ENCODE results near the gene SLC25A33.
A peak's percentile ranks its signal among the peaks of the same experiment; 100 is the strongest.

Gene SLC25A33

DNA sequence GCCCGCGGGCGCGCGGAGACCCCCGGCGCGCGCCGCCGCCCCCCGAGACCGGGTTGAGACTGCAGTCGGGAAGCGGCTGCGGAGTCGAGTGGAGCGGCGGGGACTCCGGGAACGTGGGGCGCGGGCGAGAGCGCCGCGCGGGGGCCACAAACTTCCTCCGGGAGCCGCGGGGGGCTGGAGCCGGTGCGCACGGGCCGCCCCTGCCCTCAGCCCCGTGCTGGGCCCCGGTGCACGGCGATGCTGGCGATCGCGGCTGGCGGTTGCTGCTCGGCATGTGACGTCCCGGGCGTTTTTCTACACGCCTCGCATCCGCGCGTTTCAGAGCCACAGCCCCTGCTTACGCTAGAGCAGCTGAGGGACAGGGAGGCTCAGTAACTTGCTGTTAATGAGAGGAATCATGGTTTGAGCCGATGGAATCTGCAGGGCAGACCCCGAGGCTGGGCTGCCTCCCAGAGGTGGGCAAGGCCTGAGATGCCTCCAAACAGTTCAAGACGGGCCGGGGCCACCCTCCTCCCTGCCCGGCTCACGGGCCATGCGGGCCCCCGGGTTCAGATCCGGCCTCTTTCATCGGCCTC is 50.0 kb downstream of the SLC25A33 start:
- DNase-seq (ENCODE audit: low read depth) = peak; percentile 39

DNA sequence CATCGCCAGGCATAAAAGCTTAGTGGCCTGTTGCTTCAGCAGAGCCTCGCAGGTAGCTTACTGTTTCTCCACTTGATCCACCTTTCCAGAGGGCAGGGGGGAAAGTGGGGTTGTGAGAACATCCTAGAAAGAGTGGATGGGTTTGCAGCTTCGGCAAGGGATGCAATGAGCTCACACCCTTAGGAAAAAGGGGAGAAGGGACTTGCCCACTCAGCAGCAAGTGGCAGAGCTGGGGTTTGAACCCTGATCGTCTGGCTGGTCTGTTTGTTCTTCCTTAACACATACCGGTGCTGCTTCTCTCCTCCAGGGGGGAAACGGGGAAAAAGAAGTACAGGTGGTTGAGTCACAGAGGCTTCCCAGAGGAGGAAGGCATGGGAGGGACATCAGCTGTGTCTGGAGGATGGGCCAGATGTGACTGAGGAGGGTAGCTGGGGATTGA is 50.5 kb downstream of the SLC25A33 start:
- peak; percentile 12 for DNase-seq (ENCODE audit: low read depth)

GRCh38 chr1:9590201-9590600 is 50.9 kb downstream of the SLC25A33 start:
- DNase-seq (ENCODE audit: low read depth) = no peak

GRCh38 chr1:9590945-9591668 is 51.8 kb downstream of the SLC25A33 start:
- no peak for DNase-seq (ENCODE audit: low read depth)

DNA sequence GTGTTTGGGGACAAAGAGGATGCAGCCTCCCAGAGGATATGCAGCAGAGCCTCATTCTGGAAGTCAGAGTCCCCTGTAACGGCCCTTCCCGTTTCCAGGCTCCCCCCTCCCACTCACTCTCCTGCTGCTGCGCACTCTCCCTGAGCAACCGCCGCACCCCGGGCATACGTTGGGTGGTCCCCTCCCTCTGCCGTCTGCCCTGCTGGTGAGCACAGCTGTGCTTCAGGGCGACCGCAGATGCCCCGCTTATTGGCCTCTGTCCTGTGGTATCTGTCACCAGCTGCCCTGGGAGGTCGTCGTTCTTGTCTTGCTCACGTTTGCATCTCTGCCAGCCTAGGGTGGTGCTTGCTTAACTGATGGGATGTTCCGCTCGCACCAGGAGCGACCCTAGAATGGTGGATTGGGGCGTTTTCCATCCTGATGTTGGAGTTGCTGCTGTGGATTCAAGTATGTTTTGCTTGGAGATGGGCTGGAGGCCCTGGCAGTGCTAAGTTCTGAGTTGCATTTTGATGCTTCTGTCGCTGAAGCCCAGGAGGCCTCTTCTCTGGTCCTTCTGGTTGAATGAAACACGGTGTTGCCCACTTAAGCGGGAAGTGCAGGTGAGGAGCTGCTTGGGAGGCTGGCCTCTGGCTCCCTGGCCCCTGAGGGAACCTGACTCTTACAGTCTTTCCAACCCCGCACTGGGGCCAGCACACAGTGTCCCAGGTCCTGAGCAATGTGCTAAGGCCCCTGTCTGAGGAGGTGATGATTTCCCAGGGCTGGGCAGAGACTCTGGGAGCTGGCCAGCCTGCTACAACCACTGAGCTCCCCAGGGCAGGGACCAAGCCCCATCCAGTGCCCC is 52.6 kb downstream of the SLC25A33 start:
- no peak for DNase-seq (ENCODE audit: low read depth)

DNA sequence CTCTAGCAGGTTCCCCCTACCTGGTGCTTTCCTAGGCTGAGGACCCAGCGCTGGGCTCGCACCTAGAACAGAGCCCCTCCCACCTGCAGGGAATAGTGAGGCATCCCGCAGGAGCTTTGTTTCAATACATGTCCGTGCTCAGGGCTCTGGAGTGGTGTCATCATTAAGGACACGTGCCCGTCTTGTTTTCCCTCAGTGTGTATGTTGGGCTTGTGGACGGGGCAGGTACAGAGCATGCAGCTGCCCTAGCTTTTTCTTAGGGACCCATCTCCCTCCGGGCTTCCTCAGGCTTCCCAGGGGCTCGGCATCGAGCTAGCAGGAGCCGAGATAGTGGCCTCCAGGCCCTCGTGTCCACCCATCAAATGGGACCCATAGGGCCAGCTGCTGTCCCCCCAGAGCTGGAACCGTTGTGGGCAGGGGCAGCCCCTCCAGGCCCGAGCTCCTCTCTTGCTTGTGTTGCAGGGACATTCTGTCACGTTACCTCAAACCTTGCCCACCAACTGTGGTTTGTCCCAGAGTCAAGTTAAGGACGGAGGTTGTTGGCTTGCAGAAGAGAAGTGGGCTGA is 53.3 kb downstream of the SLC25A33 start:
- DNase-seq (ENCODE audit: low read depth) = no peak

GRCh38 chr1:9593147-9593491 is 53.9 kb downstream of the SLC25A33 start:
- no peak for DNase-seq (ENCODE audit: low read depth)

DNA sequence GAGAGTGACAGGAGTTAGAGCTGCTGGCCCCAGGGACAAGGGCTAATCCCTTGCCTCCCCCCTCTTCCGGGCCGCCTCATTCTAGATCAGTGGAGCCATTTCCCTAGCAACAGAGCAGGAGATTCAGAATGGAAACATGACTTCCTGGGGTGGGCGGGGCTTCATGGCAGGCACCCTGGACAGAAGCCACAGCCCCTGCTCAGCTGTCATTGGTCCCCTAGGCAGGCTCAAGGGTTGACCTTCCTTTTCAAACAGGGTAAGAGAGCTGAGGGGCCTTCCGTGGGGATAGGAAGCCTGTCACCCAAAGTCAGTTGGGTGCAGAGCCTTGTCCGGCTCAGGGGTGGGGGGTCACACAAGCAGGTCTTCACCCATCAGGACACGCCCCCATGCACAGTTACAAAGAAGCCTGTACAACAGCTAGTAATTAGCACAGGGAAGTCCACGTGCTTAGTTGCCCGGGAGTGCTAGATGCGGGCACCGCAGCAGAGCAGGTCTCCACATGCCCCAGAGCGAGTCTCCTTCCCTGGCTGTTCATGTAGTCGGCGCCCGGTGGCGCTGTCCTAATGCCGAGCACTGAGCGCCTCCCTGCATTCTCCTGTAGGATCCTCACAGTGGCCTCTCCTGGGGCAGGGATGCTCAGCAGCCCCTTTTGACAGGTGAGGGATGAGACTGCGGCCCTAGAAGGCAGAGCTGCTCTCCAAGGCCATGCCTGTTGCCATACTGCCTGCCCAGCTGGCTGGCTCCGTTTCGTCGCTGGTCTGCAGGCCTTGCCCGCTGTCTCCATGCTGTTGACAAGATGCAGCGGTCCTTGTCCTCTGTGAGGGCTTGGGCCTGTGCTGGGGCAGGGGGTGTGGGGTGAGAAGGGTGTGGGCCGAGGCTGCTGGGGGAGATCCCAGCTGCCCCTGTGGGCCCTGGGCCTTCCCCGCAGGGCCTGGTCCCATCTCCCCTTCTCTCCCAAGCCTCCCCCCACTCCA is 54.5 kb downstream of the SLC25A33 start:
- DNase-seq (ENCODE audit: low read depth) = peak; percentile 77

GRCh38 chr1:9594471-9595155 is 55.3 kb downstream of the SLC25A33 start:
- DNase-seq (ENCODE audit: low read depth) = no peak

GRCh38 chr1:9595156-9595967 is 56.1 kb downstream of the SLC25A33 start:
- no peak for DNase-seq (ENCODE audit: low read depth)

- DNase-seq (ENCODE audit: low read depth) = no peak
These were observed 56.7 kb downstream of the SLC25A33 start for GRCh38 chr1:9595968-9596340.

GRCh38 chr1:9596415-9597123 is 57.3 kb downstream of the SLC25A33 start:
- no peak for DNase-seq (ENCODE audit: low read depth)

- DNase-seq (ENCODE audit: low read depth) = no peak
These were observed 58.4 kb downstream of the SLC25A33 start for GRCh38 chr1:9597361-9598315.

GRCh38 chr1:9598316-9598700 is 59.0 kb downstream of the SLC25A33 start:
- no peak for DNase-seq (ENCODE audit: low read depth)

DNA sequence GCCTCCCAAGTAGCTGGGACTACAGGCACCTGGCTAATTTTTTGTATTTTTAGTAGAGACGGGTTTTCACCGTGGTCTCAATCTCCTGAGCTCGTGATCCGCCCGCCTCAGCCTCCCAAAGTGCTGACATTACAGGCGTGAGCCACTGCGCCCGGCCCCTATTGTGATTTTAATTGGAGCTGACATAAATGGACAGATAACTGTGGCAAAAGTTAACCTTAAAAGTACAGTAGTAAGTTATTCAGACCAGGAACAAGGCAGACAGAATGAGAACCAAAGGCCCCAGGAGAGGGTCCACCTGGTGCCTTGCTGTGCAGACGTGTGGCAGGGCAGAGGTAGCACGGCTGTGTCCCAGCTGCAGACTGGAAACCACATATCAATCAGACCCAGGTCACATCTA is 60.5 kb downstream of the SLC25A33 start:
- no peak for DNase-seq (ENCODE audit: low read depth)

GRCh38 chr1:9600861-9601834 is 61.9 kb downstream of the SLC25A33 start:
- DNase-seq (ENCODE audit: low read depth) = no peak

All from iris pigment epithelial cell (primary cell).